ENCODE data around the gene LFNG. TPM values are rescaled to one million over a fixed set of nuclear protein-coding genes. Genes with fewer than 3 reads are reported as not detected.

Gene LFNG
- total and polyA plus RNA-seq, 10 donors, result 21.2 to 47.4 (median 34.0) TPM

DNA sequence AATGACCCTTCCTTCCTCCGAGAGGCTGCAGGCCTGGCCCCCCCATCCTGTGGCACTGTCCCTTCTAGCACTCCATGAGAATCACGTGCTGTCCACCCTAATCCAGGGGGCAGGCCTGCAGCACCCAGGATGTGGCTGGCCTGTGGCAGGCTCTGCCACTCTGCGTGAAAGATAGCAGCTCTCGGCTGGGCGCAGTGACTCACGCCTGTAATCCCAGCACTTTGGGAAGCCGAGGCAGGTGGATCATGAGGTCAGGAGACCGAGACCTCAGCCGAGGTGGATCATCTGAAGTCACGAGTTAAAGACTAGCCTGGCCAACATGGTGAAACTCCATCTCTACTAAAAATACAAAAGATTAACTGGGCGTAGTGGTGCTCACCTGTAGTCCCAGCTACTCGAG is 18.9 kb upstream of the LFNG start:
- peaks cover 0 to 28% (median 0%) of the 10 kb centered on the region in 7 donors for H3K27me3 ChIP-seq (replicated peaks in 1 of 7)
- no peak overlapping the region for H3K27ac ChIP-seq
- no peaks in the 10 kb centered on the region for H3K9me3 ChIP-seq
- H3K36me3 ChIP-seq, result no peaks in the 10 kb centered on the region
- TF ChIP-seq, protein P1, sequence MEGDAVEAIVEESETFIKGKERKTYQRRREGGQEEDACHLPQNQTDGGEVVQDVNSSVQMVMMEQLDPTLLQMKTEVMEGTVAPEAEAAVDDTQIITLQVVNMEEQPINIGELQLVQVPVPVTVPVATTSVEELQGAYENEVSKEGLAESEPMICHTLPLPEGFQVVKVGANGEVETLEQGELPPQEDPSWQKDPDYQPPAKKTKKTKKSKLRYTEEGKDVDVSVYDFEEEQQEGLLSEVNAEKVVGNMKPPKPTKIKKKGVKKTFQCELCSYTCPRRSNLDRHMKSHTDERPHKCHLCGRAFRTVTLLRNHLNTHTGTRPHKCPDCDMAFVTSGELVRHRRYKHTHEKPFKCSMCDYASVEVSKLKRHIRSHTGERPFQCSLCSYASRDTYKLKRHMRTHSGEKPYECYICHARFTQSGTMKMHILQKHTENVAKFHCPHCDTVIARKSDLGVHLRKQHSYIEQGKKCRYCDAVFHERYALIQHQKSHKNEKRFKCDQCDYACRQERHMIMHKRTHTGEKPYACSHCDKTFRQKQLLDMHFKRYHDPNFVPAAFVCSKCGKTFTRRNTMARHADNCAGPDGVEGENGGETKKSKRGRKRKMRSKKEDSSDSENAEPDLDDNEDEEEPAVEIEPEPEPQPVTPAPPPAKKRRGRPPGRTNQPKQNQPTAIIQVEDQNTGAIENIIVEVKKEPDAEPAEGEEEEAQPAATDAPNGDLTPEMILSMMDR (IDR thresholded peaks at IDR 0.05 in 8 of 11, conservative IDR thresholded peaks at IDR 0.05 in 3 of 11), result no peak
- no peak for TF ChIP-seq POLR2A (IDR thresholded peaks at IDR 0.05)
- no peak for TF ChIP-seq POLR2AphosphoS5 (IDR thresholded peaks at IDR 0.05)
- peaks cover 0 to 20% (median 6%) of the 10 kb centered on the region in 6 donors for H3K4me1 ChIP-seq
- DNase-seq, result no peak
- intact Hi-C loops (cut with DNase I; ENCODE audit: low total_unique reads), result no loop called here
- H3K4me3 ChIP-seq, result no peak overlapping the region
- 87 to 94% (median 90%) methylated on average over 7 to 12 of the region's 12 CpGs for WGBS, 5 donors

DNA sequence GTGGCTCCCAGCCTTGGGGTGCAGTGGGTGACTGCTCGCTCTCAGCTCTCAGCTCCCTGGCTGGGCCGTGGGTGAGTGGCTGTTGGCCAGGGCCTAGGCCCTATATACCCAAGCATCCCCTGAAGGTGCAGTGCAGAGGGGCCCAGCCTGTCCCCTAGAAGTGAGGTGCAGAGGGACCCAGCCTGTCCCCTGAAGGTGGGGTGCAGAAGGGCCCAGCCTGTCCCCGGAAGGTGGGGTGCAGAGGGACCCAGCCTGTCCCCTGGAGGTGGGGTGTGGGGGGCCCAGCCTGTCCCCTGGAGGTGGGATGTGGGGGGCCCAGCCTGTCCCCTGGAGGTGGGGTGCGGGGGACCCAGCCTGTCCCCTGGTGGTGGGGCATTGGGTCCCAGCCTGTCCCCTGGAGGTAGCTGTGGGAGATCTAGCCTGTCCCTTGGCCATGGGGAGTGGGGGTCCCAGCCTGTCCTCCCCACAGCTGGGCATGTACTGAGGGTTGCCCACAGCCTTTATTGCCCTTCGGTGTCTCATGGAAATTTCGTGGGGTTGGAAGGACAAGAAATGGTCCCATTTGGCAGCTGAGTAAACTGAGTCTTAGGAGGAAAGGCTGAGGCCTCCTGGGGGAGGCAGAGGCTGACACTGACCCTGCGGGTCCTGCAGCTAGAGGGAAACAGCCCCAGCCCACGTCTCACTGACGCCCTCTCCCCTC is 17.5 kb upstream of the LFNG start:
- TF ChIP-seq POLR2AphosphoS5 (IDR thresholded peaks at IDR 0.05) (no peak), POLR2A (IDR thresholded peaks at IDR 0.05) (no peak)
- TF ChIP-seq, protein P1 (IDR thresholded peaks at IDR 0.05 in 8 of 11, conservative IDR thresholded peaks at IDR 0.05 in 3 of 11), result no peak
- DNase-seq, result no peak
- 70 to 91% (median 89%) methylated on average over 4 to 9 of the region's 9 CpGs for WGBS, 5 donors

DNA sequence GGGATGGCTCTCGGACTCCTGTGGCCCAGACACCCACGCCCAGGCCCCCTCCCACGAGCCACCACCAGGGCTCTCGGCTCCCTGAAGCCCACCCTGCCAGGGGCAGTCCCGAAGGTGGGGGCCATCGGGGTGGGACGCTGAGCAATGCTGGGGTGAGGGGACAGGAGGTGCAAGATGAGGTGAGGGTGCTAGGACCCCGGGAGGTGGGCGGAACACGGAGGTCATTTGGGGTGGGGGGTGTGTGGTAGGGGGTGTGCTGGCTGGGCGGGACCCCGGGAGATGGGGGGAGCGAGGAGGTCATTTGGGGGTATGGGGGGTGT is 17.0 kb upstream of the LFNG start:
- no peaks in the 10 kb centered on the region for H3K36me3 ChIP-seq
- no peak overlapping the region for H3K4me3 ChIP-seq
- intact Hi-C loops (cut with DNase I; ENCODE audit: low total_unique reads), result no loop called here
- H3K9me3 ChIP-seq, result no peaks in the 10 kb centered on the region
- no peak overlapping the region for H3K27ac ChIP-seq
- H3K27me3 ChIP-seq (replicated peaks in 1 of 7), result peaks cover 0 to 14% (median 0%) of the 10 kb centered on the region in 7 donors
- TF ChIP-seq POLR2A (IDR thresholded peaks at IDR 0.05), result no peak
- TF ChIP-seq, protein P1 (IDR thresholded peaks at IDR 0.05 in 8 of 11, conservative IDR thresholded peaks at IDR 0.05 in 3 of 11), result no peak
- 71 to 85% (median 75%) methylated on average over 13 of the region's 13 CpGs for WGBS, 5 donors
- H3K4me1 ChIP-seq, result peaks cover under 1 to 22% (median 8%) of the 10 kb centered on the region in 6 donors
- DNase-seq, result no peak

More for the DNA sequence above, 17.5 kb upstream of the LFNG start:
- intact Hi-C loops (cut with DNase I; ENCODE audit: low total_unique reads), result no loop called here
- H3K9me3 ChIP-seq, result no peaks in the 10 kb centered on the region
- H3K27ac ChIP-seq, result no peak overlapping the region
- no peaks in the 10 kb centered on the region for H3K36me3 ChIP-seq
- peaks cover 0 to 19% (median 0%) of the 10 kb centered on the region in 7 donors for H3K27me3 ChIP-seq (replicated peaks in 1 of 7)
- peaks cover 0 to 22% (median 6%) of the 10 kb centered on the region in 6 donors for H3K4me1 ChIP-seq
- H3K4me3 ChIP-seq, result no peak overlapping the region

- TF ChIP-seq POLR2A (IDR thresholded peaks at IDR 0.05), result no peak
- TF ChIP-seq, protein P1 (IDR thresholded peaks at IDR 0.05 in 8 of 11, conservative IDR thresholded peaks at IDR 0.05 in 3 of 11), result no peak
- no peak for TF ChIP-seq POLR2AphosphoS5 (IDR thresholded peaks at IDR 0.05)
- H3K4me1 ChIP-seq, result peaks cover 7 to 22% (median 11%) of the 10 kb centered on the region in 6 donors
- peaks cover 0 to 7% (median 0%) of the 10 kb centered on the region in 7 donors for H3K27me3 ChIP-seq (replicated peaks in 1 of 7)
- intact Hi-C loops (cut with DNase I; ENCODE audit: low total_unique reads), result no loop called here
- no peaks in the 10 kb centered on the region for H3K36me3 ChIP-seq
- no peaks in the 10 kb centered on the region for H3K9me3 ChIP-seq
- DNase-seq, result no peak
- WGBS, 5 donors, result 57 to 85% (median 65%) methylated on average over 12 to 25 of the region's 25 CpGs
- H3K27ac ChIP-seq, result no peak overlapping the region
- H3K4me3 ChIP-seq, result no peak overlapping the region
These were observed 16.3 kb upstream of the LFNG start for GRCh38 chr7:2503056-2503941.

All from spleen (tissue), 11 donors.